Retina (tissue), 1 donor: ENCODE measurements around the gene KMT5C.

Experiments used
- DNase-seq: peaks from one replicate; pipeline ENCODE4 v3.0.0-alpha.2; 2016

Gene KMT5C

DNA sequence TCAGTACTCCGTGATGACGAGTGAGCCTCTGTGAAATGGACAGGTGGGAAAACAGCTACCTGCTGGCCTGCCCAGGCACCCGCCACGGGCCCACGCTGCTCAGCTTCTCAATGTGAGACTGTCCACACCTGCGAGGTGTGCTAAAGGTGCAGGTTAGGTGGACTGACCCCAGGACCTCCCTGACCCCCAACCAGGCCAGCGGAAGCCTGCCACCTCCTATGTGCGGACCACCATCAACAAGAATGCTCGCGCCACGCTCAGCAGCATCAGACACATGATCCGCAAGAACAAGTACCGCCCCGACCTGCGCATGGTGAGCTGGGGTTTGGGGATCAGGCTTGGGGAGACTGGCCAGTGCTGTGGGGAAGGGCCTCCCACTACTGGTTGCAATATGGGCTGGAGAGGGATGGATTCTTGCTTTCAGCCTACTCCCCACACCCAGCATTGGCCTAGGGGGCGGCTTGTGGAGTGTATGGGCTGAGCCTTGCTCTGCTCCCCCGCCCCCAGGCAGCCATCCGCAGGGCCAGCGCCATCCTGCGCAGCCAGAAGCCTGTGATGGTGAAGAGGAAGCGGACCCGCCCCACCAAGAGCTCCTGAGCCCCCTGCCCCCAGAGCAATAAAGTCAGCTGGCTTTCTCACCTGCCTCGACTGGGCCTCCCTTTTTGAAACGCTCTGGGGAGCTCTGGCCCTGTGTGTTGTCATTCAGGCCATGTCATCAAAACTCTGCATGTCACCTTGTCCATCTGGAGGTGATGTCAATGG lies 48.2 kb downstream of the KMT5C start:
- no peak for DNase-seq

DNA sequence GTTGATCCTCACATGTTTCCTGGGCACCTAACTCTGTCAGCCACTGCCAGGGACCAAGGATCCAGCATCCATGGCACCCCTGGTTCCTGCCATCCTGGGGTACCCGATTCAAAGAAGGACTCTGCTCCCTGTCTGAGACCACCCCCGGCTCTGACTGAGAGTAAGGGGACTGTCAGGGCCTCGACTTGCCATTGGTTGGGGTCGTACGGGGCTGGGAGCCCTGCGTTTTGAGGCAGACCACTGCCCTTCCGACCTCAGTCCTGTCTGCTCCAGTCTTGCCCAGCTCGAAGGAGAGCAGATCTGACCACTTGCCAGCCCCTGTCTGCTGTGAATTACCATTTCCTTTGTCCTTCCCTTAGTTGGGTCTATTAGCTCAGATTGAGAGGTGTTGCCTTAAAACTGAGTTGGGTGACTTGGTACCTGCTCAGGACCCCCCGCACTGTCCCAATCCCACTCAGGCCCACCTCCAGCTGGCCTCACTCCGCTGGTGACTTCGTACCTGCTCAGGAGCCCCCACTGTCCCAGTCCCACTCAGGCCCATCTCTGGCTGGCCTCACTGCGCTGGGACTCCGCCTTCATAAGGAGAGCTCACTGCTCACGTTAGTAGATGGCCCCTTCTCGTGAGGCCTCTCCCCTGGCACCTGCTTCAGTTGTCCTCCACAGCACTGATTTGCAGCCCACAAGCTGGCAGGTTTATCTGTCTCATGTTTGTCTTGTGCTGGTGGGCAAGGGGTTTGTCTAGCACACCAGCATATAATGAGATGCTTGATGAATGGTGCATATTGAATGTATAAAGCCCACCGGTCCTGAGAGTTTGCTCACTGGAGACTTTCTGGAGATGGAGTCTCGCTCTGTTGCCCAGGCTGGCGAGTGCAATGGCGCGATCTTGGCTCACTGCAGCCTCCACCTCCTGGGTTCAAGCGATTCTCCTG lies 50.0 kb downstream of the KMT5C start:
- no peak for DNase-seq

DNA sequence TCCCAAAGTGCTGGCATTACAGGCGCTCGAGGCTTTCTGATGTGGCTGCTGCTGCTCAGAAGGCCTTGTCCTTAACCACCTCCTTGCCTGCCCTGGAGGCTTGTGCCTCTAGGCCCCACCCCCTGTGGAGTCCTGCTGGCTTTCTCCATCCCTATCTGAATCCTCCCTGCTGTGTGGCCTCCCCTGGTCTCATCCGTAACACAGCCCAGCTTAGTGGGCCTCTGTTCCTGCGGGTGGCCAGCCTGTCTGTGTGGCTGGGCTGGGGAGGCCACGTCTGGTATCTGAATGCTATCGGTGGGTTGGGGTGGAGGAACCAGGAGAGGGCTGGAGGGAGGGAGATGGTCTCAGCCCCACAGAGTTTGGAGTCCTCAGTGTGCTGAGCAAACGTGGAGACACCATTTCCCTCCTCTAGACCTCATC lies 50.8 kb downstream of the KMT5C start:
- DNase-seq = no peak

DNA sequence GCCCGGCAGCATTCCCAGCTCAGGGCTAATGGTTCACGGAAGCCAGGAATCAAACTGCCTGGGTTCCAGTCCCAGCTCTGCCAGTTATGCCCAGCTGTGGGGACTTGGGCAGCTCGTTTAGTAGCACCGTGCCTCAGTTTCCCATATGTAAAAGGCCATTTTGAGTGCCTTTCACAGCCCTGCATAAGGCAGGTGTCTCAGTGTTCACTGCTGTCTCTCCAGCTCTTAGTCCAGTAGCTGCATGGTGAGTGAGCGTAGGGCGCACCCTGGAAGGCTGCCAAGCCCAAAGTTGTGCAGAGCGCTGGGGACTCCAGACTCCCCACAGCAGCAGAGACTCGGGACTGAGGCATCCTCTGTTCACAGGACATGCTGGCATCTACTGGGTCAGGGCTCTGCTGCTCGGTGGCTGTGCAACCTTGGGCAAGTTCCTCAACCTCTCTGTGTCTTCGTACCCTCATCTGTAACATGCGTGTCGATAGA lies 51.6 kb downstream of the KMT5C start:
- no peak for DNase-seq

DNA sequence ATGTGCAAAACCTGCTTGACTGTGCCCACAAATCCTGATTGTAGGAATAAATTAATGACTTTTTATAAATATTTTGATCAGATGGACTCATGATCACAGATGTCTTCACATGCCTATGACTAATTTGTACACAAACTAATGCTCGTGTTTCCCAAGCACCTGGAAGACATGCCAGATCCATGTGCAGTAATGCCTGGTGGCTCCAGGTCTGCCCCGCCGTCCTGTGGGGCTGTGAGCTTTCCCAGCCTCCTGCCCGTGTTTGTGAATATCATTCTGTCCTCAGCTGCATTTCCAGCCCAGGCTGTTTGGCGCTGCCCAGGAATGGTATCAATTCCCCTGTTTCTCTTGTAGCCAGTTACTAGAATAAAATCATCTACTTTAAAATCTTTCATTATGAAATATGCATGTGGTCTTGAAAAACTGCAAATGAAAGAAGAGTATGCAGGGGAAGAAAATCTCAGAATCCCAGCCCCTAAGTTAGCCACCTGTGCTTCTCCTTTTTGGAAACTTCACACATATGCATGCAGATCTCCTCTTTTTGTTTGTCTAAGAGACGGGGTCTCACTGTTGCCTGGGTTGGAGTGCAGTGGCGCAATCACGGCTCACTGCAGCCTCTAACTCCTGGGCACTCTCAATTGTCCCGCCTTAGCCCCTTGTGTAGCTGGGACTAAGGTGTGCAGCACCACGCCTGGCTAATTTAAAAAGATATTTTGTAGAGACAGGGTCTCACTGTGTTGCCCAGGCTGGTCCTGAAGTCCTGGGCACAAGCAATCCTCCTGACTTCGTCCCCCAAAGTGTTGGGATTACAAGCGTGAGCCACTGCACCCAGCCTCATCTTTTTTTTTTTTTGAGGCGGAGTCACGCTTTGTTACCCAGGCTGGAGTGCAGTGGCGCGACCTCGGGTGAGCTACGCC lies 52.3 kb downstream of the KMT5C start:
- DNase-seq = no peak

DNA sequence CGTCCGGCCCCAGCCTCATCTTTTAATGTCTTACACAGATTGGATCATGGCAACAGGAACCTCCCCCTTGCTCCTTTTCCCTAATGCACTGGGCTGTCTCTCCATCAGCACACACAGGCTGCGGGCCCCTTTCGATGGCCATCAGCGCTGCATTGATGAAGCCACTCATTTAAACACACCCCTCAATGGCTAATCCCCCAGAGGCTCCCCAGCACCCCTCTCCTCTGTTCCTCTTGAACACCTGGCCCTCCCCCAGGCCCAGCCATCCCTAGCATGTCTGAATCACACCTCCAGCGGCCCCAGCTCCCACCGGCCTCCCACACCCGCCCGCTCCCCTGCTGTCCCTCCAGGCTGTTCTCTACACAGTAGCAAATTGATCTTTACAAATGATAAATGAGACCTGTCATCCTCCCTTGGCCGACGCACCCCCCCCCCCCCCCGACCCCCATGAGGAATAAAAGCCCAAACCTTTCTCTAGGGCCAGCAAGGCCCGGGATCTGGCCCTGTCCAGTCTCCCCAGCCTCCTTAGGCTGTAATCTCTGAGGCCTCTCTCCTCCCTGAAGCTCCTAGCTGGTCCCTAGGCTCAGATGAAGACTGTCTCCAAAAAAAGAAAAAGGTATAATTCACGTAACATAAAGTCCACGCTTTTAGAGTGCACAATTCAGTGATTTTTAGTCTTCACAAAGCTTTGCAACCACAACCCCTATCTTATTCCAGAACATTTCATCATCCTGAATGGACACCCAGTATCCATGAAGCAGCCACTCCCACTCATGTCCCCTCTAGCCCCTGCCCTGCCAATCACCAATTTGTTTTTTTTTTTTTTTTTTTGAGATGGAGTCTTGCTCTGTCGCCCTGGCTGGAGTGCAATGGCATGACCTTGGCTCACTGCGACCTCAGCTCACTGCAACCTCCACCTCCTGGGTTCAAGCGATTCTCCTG lies 53.4 kb downstream of the KMT5C start:
- no peak for DNase-seq
